COLO668 (cell line): ENCODE results near the gene ICAM2.
A peak's percentile ranks its signal among the peaks of the same experiment; 100 is the strongest.
"Not testable (repeated sequence)": the region's sequence is repeated elsewhere in the genome, so short reads cannot be mapped to it uniquely, and the experiment has no call there.

Experiments
- DNase-seq: peaks from one replicate; lab custom pipeline; 2025; ENCODE audit not compliant: unreplicated experiment; lab: John Stamatoyannopoulos, UW

ICAM2 gene

GRCh38 chr17:63998050-63998720 lies 22.2 kb downstream of the ICAM2 start, which contains the start of gene PRR29:
Gene PRR29, plus strand, starts transcription at chr17:63998351. Its CDS starts 14 bp downstream, at chr17:63998365.
- DNase-seq = peak; percentile 47

- DNase-seq = no peak
Measured at GRCh38 chr17:63997341-63998048, 22.9 kb downstream of the ICAM2 start.

GRCh38 chr17:63996430-63997182 lies 23.8 kb downstream of the ICAM2 start:
- no peak for DNase-seq

GRCh38 chr17:63995626-63996025 lies 24.8 kb downstream of the ICAM2 start:
- no peak for DNase-seq

- DNase-seq = no peak
Measured at GRCh38 chr17:63993368-63993985, 27.0 kb downstream of the ICAM2 start.

GRCh38 chr17:63991611-63992010 lies 28.8 kb downstream of the ICAM2 start:
- DNase-seq = no peak

DNA sequence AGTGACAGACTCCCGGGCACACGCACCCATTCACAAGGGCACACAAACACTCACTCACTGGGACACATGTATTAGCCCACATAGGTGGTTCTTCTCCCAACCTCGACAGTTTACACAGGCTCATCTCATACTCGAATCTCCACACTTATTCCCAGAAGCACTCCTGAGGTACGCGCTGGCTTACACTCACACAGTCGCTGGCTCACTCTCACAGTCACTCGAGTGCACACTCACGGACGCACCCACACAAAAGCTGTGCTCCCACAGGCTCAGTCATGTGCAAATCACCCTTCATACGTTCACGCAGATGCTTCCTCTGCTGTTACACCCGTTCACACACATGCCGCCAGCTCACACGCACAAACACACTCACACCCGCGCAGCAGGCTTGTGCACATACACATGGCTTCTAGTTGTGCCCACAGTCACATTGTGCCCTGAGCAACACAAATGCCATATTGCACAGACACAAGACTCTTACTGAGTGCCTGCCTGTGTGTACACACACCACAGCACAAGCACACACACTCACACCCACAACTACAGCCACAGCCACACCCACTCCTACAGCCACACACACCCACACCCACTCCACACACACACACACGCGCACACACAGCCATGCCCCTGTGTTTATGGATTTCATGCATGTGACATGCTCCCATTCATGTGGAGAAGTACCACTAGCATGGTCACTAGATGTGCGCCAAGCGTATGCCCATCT lies 30.6 kb downstream of the ICAM2 start:
- DNase-seq = no peak

GRCh38 chr17:63988741-63989621 lies 31.5 kb downstream of the ICAM2 start:
- no peak for DNase-seq

GRCh38 chr17:63988127-63988478 lies 32.3 kb downstream of the ICAM2 start:
- DNase-seq = no peak

DNA sequence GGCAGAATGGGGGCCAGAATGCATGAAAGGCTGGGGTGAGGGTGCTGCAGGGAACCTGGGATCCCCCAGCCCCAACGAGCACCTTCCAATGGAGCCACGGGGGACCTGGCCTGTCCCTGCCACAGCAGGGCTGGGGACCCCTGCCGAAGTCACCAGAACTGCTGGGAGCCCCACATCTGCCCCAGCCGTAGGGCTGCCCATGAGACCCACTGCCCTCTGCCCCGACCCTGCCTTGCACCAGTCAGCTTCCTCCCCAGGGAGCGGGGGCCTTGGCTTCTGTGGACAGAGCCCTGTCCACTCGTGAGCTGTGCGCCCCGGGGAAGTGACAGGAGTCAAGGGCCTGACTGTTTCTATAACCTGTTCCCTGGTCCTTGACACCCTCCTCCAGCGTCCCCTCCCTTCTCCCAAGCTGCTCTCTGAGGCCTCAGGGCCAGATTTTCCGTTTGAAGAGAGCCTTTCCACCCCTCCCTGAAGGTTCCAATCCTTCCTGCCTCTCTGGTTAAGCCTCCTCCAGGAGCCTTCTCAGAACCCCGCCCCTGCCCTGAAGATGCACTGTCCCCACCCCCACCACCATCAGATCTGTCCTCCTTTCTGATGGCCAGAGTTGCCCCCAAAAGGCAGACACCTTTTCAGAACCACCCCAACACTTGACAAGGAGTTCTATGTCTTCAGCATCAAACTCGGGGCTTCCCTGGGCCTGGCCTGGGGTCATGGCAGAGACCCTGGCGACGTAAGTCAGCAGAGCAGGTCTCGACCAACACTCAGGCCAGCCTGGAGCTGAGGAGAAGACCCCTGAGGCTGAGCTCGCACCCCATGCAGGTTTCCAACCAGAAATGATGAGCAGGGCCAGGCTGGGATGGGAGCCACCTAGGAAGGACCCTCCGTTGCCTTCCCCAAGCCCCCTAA lies 33.0 kb downstream of the ICAM2 start:
- no peak for DNase-seq

DNA sequence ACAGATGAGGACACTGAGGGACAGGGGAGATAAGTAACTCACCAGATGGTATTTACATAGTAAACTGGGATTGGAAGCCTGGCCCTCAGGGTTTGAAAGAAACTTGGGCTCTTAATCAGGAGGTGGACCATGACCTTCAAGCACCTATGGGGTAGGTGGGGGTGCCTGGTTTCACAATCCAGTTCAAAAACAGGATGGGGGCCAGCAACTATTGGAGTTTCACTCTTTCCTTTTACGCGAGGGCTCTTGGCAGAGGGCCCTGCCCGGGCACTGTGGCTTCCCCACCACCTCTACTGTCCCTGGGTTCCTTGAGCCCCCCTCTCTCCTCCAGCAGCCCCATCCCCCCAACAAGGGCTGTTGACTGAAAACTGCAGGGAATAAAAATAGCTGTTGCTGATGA lies 33.6 kb downstream of the ICAM2 start:
- no peak for DNase-seq

DNA sequence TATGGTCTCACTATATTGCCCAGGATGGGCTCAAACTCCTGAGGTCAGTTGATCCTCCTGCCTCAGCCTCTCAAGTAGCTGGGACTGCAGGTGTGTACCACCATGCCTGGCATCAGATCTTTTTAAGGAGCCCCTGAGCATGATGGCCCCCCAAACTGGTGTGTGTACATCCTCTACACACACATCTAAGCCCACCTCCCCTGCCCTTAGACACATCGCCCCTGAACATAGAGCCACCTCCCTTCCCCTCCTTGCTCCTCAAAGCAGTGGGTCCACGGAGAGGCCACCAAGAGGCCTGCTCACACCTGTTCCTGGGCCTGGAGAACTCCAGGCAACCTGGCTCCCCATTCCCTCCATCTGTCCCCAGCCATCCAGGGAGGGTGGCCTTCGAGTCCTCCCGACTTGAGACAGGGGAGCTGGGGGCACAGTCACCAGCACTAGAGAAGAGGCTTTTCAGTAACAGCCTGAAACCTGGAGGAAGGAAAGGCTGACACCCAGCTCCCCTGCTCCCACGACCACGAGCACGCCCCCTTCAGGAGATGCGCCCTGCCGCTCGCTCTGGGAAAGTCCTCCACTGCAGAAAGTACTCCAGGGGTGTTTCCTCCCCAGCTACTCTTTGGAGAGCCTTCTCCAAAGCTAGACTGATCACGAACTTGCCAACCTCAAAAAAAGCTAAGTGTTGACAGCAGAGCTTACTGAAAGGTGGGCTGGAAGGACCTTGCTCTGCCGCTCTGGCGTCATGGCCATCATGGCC lies 34.9 kb downstream of the ICAM2 start:
- no peak for DNase-seq

GRCh38 chr17:63984651-63985386 lies 35.6 kb downstream of the ICAM2 start:
- DNase-seq = peak; percentile 5

- DNase-seq = no peak
Measured at GRCh38 chr17:63984236-63984635, 36.2 kb downstream of the ICAM2 start.

GRCh38 chr17:63983320-63983719 lies 37.1 kb downstream of the ICAM2 start:
- DNase-seq = no peak

- not testable (repeated sequence) for DNase-seq
Measured at GRCh38 chr17:63982641-63983040, 37.8 kb downstream of the ICAM2 start.
